ENCODE data around the gene DLGAP4.

GRCh38 chr20:36301359-36302119 lies 4.6 kb upstream of the DLGAP4 start:
- TF ChIP-seq CTCF (IDR thresholded peaks at IDR 0.05 in 4 of 5, conservative IDR thresholded peaks at IDR 0.05 in 1 of 5) (no peak), POLR2A (IDR thresholded peaks at IDR 0.05) (no peak)

Measured in gastrocnemius medialis (tissue), 4 donors.